Measurements from ENCODE around the gene TOMM40. TPM values are rescaled to one million over a fixed set of nuclear protein-coding genes. Genes with fewer than 3 reads are reported as not detected.
"Not testable (repeated sequence)": the region's sequence is repeated elsewhere in the genome, so short reads cannot be mapped to it uniquely, and the experiment has no call there.

TOMM40 gene
- total and polyA plus RNA-seq, 2 donors, result 17.8 to 39.3 TPM

DNA sequence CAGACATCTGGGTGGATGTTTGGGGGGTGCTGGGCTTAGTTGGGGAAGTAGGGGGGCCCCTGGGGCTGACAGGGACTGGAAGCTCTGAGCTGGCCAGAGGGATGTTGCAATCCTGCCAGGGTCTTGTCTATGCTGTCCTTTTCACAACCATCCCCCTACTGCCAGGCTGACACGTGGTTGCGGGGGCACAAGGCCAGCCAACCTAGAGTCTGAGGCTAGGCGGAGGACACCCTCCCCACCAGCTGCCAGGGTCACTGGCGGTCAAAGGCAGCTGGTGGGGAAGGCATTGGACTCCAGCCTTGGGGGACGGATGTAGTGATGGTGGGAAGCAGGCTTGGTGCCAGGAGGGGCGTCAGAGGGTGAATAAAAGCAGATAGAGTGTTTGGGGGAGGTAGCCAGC lies 21.8 kb downstream of the TOMM40 start:
- no peak for DNase-seq (ENCODE audit: extremely low spot score)
- WGBS, result 49% methylated on average over 6 of the region's 6 CpGs
- Histone ChIP-seq H3K27ac (ENCODE audit: low read depth) (no peak overlapping the region), H3K36me3 (ENCODE audit: insufficient read depth) (no peaks in the 10 kb centered on the region), H3K4me3 (ENCODE audit: low read depth, low read length) (no peak overlapping the region), H3K4me1 (ENCODE audit: insufficient read depth) (no peaks in the 10 kb centered on the region)

GRCh38 chr19:44913512-44914432 lies 22.7 kb downstream of the TOMM40 start:
- not testable (repeated sequence) for H3K36me3 ChIP-seq (ENCODE audit: insufficient read depth); H3K4me3 ChIP-seq (ENCODE audit: low read depth, low read length); H3K27ac ChIP-seq (ENCODE audit: low read depth); H3K4me1 ChIP-seq (ENCODE audit: insufficient read depth); DNase-seq (ENCODE audit: extremely low spot score)
- WGBS, result 58% methylated on average over 23 of the region's 23 CpGs

- not testable (repeated sequence) for H3K36me3 ChIP-seq (ENCODE audit: insufficient read depth); H3K27ac ChIP-seq (ENCODE audit: low read depth); H3K4me1 ChIP-seq (ENCODE audit: insufficient read depth)
- DNase-seq (ENCODE audit: extremely low spot score), result peak; percentile 74
- WGBS, result 8% methylated on average over 27 of the region's 28 CpGs
- H3K4me3 ChIP-seq (ENCODE audit: low read depth, low read length), result peak within 1 kb of the TSS; percentile 28
Measured at GRCh38 chr19:44914433-44915206, 23.6 kb downstream of the TOMM40 start, which contains the start of gene APOC1. Gene APOC1, plus strand, starts transcription at chr19:44914608. Its CDS starts 284 bp downstream, at chr19:44914892.

GRCh38 chr19:44924243-44924725 lies 33.2 kb downstream of the TOMM40 start:
- Histone ChIP-seq H3K27ac (ENCODE audit: low read depth) (no peak overlapping the region), H3K4me1 (ENCODE audit: insufficient read depth) (no peaks in the 10 kb centered on the region), H3K4me3 (ENCODE audit: low read depth, low read length) (no peak overlapping the region), H3K36me3 (ENCODE audit: insufficient read depth) (no peaks in the 10 kb centered on the region)
- 81% methylated on average over 8 of the region's 8 CpGs for WGBS
- DNase-seq (ENCODE audit: extremely low spot score), result no peak

- 36% methylated on average over 8 of the region's 8 CpGs for WGBS
- DNase-seq (ENCODE audit: extremely low spot score), result no peak
- Histone ChIP-seq H3K4me3 (ENCODE audit: low read depth, low read length) (no peak overlapping the region), H3K27ac (ENCODE audit: low read depth) (no peak overlapping the region), H3K36me3 (ENCODE audit: insufficient read depth) (no peaks in the 10 kb centered on the region), H3K4me1 (ENCODE audit: insufficient read depth) (no peaks in the 10 kb centered on the region)
Measured at GRCh38 chr19:44925114-44925891, 34.2 kb downstream of the TOMM40 start.

- not testable (repeated sequence) for H3K4me1 ChIP-seq (ENCODE audit: insufficient read depth); DNase-seq (ENCODE audit: extremely low spot score); H3K27ac ChIP-seq (ENCODE audit: low read depth); H3K4me3 ChIP-seq (ENCODE audit: low read depth, low read length); H3K36me3 ChIP-seq (ENCODE audit: insufficient read depth)
- 48% methylated on average over 18 of the region's 19 CpGs for WGBS
Measured at GRCh38 chr19:44926245-44927077, 35.4 kb downstream of the TOMM40 start.

- no peak overlapping the region for H3K27ac ChIP-seq (ENCODE audit: low read depth)
- no peak for DNase-seq (ENCODE audit: extremely low spot score)
- no peak overlapping the region for H3K4me3 ChIP-seq (ENCODE audit: low read depth, low read length)
- no peaks in the 10 kb centered on the region for H3K4me1 ChIP-seq (ENCODE audit: insufficient read depth)
- H3K36me3 ChIP-seq (ENCODE audit: insufficient read depth), result no peaks in the 10 kb centered on the region
- 36% methylated on average over 5 of the region's 5 CpGs for WGBS
Measured at GRCh38 chr19:44927746-44928145, 36.7 kb downstream of the TOMM40 start.

GRCh38 chr19:44930088-44930487 lies 39.0 kb downstream of the TOMM40 start:
- Histone ChIP-seq H3K36me3 (ENCODE audit: insufficient read depth) (no peaks in the 10 kb centered on the region), H3K4me1 (ENCODE audit: insufficient read depth) (no peaks in the 10 kb centered on the region), H3K4me3 (ENCODE audit: low read depth, low read length) (no peak overlapping the region), H3K27ac (ENCODE audit: low read depth) (no peak overlapping the region)
- 91% methylated on average over 7 of the region's 7 CpGs for WGBS
- no peak for DNase-seq (ENCODE audit: extremely low spot score)

- no peaks in the 10 kb centered on the region for H3K36me3 ChIP-seq (ENCODE audit: insufficient read depth)
- no peak for DNase-seq (ENCODE audit: extremely low spot score)
- WGBS, result 83% methylated on average over 4 of the region's 4 CpGs
Measured at GRCh38 chr19:44931541-44931940, 40.5 kb downstream of the TOMM40 start.

GRCh38 chr19:44939668-44940067 lies 48.6 kb downstream of the TOMM40 start:
- 81% methylated on average over 5 of the region's 5 CpGs for WGBS
- no peaks in the 10 kb centered on the region for H3K36me3 ChIP-seq (ENCODE audit: insufficient read depth)
- H3K27ac ChIP-seq (ENCODE audit: low read depth), result no peak overlapping the region
- no peak for DNase-seq (ENCODE audit: extremely low spot score)
- H3K4me3 ChIP-seq (ENCODE audit: low read depth, low read length), result no peak overlapping the region
- no peaks in the 10 kb centered on the region for H3K4me1 ChIP-seq (ENCODE audit: insufficient read depth)

More at GRCh38 chr19:44931541-44931940, 40.5 kb downstream of the TOMM40 start:
- Histone ChIP-seq H3K4me3 (ENCODE audit: low read depth, low read length) (no peak overlapping the region), H3K27ac (ENCODE audit: low read depth) (no peak overlapping the region), H3K4me1 (ENCODE audit: insufficient read depth) (no peaks in the 10 kb centered on the region)

DNA sequence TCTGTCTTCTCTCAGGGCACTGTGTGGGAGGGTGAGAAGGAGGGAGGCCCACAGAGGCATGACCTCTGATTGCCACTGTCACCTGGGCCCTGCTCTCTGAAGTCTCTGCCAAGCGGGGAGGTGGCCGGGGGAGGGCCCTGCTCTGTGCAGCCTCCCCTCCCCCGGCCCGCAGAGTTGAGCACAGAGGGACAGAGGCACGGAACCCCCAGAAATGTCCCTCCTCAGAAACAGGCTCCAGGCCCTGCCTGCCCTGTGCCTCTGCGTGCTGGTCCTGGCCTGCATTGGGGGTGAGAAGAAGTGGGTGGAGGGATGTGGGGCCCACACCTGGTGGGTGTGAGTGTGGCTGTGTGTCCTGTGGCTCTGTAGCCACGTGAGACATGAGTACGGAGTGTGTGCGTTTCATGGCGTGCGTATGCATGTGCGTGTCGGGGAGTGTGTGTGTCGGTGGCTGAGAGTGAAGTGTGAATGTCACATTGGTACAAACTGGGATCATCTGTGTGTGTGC lies 51.1 kb downstream of the TOMM40 start, which contains the start of gene APOC4:
APOC4 (plus strand) TSS at position 171 of the 505 bp plus-strand sequence; CDS start at position 212, 41 bp downstream.
- H3K36me3 ChIP-seq (ENCODE audit: insufficient read depth), result no peaks in the 10 kb centered on the region
- H3K4me1 ChIP-seq (ENCODE audit: insufficient read depth), result no peaks in the 10 kb centered on the region
- H3K4me3 ChIP-seq (ENCODE audit: low read depth, low read length), result no peak within 1 kb of the TSS
- DNase-seq (ENCODE audit: extremely low spot score), result no peak
- 83% methylated on average over 14 of the region's 14 CpGs for WGBS
- no peak within 1 kb of the TSS for H3K27ac ChIP-seq (ENCODE audit: low read depth)

- DNase-seq (ENCODE audit: extremely low spot score), result no peak
- Histone ChIP-seq H3K4me3 (ENCODE audit: low read depth, low read length) (no peak overlapping the region), H3K27ac (ENCODE audit: low read depth) (no peak overlapping the region), H3K4me1 (ENCODE audit: insufficient read depth) (no peaks in the 10 kb centered on the region), H3K36me3 (ENCODE audit: insufficient read depth) (no peaks in the 10 kb centered on the region)
- WGBS, result 64% methylated on average over 10 of the region's 10 CpGs
Measured at GRCh38 chr19:44943801-44944249, 52.8 kb downstream of the TOMM40 start.

Measured in urinary bladder (tissue), 4 donors.